Gastrocnemius medialis (tissue), 4 donors: Measurements from ENCODE around the gene RNF213.

Source experiments
- CTCF ChIP-seq, 5 experiments: fragments of 450-650 bp in 3 of 5; fragments of 200-600 bp in 2 of 5; sonication (generic) in 2 of 5; IDR thresholded peaks in 4 of 5; conservative IDR thresholded peaks in 1 of 5; 1 replicate in 4 of 5; 2 replicates in 1 of 5; pipeline ENCODE4 v1.5.1; 2016 to 2019; ENCODE audit warnings: antibody characterized with exemption in 5 of 5, mild to moderate bottlenecking in 3 of 5, moderate library complexity in 3 of 5
- POLR2A ChIP-seq, 2 donors: fragments of 450-650 bp; IDR thresholded peaks; one replicate each; pipeline ENCODE4 v1.6.1; 2017; ENCODE audit warnings: antibody characterized with exemption in 2 of 2, mild to moderate bottlenecking in 2 of 2, moderate library complexity in 2 of 2

- no peak for TF ChIP-seq CTCF (IDR thresholded peaks at IDR 0.05 in 4 of 5, conservative IDR thresholded peaks at IDR 0.05 in 1 of 5)
- TF ChIP-seq POLR2A (IDR thresholded peaks at IDR 0.05), result no peak
Observed at GRCh38 chr17:80348551-80349150, 88.0 kb downstream of the RNF213 start.
